NCI-H2227 treated with DMSO at 0.1 percent for 48 hours (cell line): Measurements from ENCODE around the gene ZBTB20.

Experiments
- DNase-seq: peaks from one replicate; lab custom pipeline; 2025; lab: John Stamatoyannopoulos, UW

ZBTB20 gene

GRCh38 chr3:114672692-114673447 lies 474.2 kb downstream of the ZBTB20 start:
- DNase-seq, result no peak

GRCh38 chr3:114671741-114672510 lies 475.2 kb downstream of the ZBTB20 start:
- no peak for DNase-seq

- DNase-seq, result no peak
Measured at GRCh38 chr3:114669614-114670013, 477.5 kb downstream of the ZBTB20 start.

DNA sequence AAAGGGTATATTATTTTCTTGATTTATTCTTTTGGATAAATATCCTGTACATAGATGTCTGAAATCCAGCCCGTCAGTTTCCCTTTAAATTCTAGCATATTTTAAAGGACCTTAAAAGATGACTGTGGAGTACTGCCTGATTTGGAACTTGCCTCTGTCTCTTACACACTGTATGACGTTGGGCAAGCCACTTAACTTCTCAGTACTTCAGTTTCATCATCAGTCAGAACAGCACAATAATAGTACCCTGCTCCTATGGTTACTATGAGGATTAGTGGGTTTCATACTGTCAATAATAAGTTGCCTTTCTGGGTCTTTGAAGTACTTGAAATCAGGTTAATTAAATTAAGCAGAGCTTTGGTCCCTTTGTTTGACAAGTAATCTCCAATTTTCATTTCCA lies 479.0 kb downstream of the ZBTB20 start:
- DNase-seq, result no peak

- no peak for DNase-seq
Measured at GRCh38 chr3:114666623-114667022, 480.5 kb downstream of the ZBTB20 start.

- DNase-seq, result no peak
Measured at GRCh38 chr3:114664006-114664405, 483.1 kb downstream of the ZBTB20 start.

DNA sequence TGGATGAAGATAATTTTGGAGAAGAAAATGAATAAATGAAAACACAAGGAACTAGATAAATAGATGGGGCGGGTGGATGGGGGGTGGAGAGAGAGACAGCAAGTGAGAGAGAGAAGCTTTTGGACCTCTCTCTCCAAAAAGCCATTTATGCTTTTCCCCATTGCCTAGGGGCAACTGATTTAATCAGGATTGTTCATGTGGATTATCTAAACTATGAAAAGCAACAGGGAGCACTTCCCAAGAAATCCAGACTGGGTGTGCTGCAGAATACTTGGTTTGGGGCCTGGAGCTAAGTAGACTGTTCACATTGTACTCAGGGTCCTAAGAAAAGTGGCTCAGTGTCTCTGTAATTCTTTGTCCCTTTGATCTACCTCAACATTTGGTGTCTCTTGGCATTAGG lies 486.3 kb downstream of the ZBTB20 start:
- DNase-seq, result no peak

DNA sequence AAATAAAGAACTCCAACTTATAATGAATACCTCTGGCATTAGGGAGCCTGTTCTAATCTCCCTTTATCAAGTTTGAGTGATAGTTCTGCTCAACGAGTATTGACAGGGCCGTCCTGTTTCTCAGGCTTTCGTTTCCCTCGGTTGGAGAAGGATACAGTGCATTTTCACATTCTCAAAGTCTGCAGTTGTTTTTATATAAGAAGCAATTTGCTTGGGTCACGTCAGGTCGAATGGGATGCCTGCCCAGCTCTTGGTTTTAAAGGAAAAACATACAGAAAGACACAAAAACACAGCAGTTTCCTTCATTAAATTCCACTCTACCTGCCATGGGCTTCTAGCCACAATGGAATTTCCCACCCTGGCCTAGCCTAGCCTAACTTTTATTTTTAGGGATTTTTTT lies 487.0 kb downstream of the ZBTB20 start:
- peak; percentile 18 for DNase-seq

- DNase-seq, result no peak
Measured at GRCh38 chr3:114659109-114660061, 487.7 kb downstream of the ZBTB20 start.

DNA sequence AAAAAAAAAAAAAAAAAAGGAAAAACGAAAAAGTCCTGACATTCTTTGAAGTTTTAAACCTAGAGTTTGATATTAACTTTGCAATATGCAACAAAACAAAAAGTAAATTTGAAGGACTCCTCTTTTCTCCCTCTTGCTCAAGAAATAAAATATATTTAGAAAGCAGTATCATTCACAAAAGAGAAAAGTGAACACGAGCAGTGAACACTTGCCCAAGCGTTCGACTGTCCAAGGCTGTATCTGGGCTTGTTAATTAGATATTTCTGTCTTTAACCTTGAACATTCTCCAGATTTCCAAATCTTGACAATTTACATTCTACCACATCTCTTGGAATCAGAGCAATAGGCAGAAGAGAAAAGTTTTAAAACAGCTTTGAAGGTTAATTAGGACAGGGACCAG lies 495.5 kb downstream of the ZBTB20 start:
- DNase-seq, result no peak

DNA sequence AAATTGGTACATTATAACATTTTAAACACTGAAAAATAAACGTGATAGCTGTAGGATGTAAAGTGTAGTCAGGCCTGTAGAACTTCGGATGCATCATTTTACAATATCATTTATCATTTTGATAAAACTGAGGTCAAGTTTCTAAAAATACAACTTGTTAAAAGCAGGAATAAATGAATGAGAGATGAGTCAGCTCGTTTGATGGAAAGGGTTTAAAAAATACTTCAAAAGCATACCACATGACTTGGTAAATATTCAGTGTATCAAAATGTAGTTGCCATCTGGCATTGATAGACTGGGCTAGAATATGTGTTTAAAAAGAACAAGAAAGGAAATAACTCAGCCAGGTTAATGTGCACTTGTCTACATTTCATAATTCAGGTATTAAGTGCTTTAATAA lies 496.3 kb downstream of the ZBTB20 start:
- DNase-seq, result no peak

- no peak for DNase-seq
Measured at GRCh38 chr3:114649331-114649730, 497.8 kb downstream of the ZBTB20 start.

- DNase-seq, result no peak
Measured at GRCh38 chr3:114646526-114646925, 500.6 kb downstream of the ZBTB20 start.

DNA sequence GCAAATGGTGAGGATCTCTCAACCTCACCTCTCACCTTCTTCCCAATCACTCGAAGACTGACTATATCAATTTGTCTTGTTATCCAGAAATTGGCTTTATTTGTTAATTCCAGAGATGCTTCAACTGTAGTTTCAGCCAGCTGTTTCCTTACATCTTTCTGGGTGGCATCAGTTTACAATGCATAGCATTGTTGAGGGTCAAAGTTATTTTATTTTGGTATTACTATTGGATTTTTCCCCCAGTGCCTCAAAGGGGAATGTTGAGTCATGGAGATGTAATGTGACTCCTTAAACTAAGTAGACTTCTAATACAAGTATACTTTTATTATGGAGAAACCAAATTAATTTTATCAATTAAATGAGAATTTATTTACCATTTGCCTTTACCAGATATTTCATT lies 501.7 kb downstream of the ZBTB20 start:
- DNase-seq, result no peak

GRCh38 chr3:114644367-114644766 lies 502.7 kb downstream of the ZBTB20 start:
- no peak for DNase-seq

- DNase-seq, result no peak
Measured at GRCh38 chr3:114642951-114643741, 503.9 kb downstream of the ZBTB20 start.

- no peak for DNase-seq
Measured at GRCh38 chr3:114640126-114640525, 507.0 kb downstream of the ZBTB20 start.

DNA sequence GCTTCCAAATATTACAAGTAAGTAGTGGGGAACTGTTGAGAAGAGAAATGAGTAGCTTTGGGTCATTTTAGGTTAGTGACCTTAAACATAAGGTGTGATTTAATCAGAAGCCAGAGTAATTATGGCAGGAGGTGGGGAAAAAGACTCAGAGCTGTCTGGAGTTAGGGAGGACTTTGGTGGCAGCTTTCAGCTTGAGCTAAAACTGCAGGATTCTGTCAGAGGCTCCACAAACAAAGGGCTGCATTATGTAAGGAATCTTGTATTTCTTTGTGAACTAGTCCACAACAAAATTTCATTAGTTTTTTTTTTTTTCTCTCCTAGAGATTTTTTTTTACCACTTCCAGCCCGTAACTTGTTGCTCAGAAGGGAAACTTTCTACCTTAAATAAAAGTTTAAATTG lies 507.9 kb downstream of the ZBTB20 start:
- DNase-seq, result no peak

GRCh38 chr3:114635878-114636277 lies 511.2 kb downstream of the ZBTB20 start:
- no peak for DNase-seq

DNA sequence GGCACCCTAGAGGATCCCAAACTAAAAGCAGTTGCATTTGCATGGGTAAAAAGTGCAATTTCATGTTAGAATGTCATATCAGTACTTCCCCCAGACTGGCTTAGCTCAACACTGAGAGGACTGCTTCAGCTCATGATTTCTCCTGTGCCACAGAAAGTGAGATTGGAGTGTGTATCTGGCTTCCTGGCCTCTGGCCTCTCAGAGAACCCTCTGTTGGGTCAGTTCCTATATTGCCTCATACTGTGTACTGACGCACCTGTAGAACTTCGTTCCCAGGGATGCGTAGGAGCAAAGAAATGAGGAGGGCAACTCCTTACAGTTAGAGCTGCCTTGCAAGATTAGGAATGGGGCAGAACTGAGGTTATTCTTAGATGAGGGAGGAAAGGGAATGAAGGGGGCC lies 512.5 kb downstream of the ZBTB20 start:
- DNase-seq, result no peak

GRCh38 chr3:114632757-114633424 lies 514.2 kb downstream of the ZBTB20 start:
- DNase-seq, result no peak
